ENCODE measurements around the gene ELAVL3.
A peak's percentile ranks its signal among the peaks of the same experiment; 100 is the strongest.

The ELAVL3 gene

GRCh38 chr19:11453468-11454341 lies 27.1 kb downstream of the ELAVL3 start:
- POLR2A ChIA-PET = no interaction called here
- CTCF ChIA-PET = interaction anchor here (2.2 kb wide), 1 partner anchor 29 kb away, joined by 13 read pairs; no protein-coding TSS in a partner anchor
- DNase-seq (ENCODE audit: extremely low spot score) = peak; percentile 60
- TF ChIP-seq, protein P1, sequence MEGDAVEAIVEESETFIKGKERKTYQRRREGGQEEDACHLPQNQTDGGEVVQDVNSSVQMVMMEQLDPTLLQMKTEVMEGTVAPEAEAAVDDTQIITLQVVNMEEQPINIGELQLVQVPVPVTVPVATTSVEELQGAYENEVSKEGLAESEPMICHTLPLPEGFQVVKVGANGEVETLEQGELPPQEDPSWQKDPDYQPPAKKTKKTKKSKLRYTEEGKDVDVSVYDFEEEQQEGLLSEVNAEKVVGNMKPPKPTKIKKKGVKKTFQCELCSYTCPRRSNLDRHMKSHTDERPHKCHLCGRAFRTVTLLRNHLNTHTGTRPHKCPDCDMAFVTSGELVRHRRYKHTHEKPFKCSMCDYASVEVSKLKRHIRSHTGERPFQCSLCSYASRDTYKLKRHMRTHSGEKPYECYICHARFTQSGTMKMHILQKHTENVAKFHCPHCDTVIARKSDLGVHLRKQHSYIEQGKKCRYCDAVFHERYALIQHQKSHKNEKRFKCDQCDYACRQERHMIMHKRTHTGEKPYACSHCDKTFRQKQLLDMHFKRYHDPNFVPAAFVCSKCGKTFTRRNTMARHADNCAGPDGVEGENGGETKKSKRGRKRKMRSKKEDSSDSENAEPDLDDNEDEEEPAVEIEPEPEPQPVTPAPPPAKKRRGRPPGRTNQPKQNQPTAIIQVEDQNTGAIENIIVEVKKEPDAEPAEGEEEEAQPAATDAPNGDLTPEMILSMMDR (IDR thresholded peaks at IDR 0.05; ENCODE audit: control extremely low read depth, extremely low read depth, low read depth, missing control alignments) = peak; percentile 50

- ChIA-PET POLR2A (interaction anchor here (0.8 kb wide), 1 partner anchor 30 kb away, joined by 3 read pairs; no protein-coding TSS in a partner anchor), CTCF (interaction anchor here (0.9 to 2.2 kb wide), 6 partner anchors 9 to 159 kb away, joined by 4 to 13 read pairs (median 7); partner anchors contain the start of genes ODAD3 and PRKCSH)
- no peak for DNase-seq (ENCODE audit: extremely low spot score)
- TF ChIP-seq, protein P1 (IDR thresholded peaks at IDR 0.05; ENCODE audit: control extremely low read depth, extremely low read depth, low read depth, missing control alignments) = peak; percentile 19
Observed at GRCh38 chr19:11452620-11453310, 28.1 kb downstream of the ELAVL3 start.

GRCh38 chr19:11451871-11452619 lies 28.8 kb downstream of the ELAVL3 start:
- ChIA-PET POLR2A (interaction anchor here (0.6 to 0.8 kb wide), 2 partner anchors 30 to 69 kb away, joined by 3 to 5 read pairs; no protein-coding TSS in a partner anchor), CTCF (interaction anchor here (0.8 to 2.2 kb wide), 9 partner anchors 9 to 177 kb away, joined by 3 to 13 read pairs (median 5); partner anchors contain the start of genes ODAD3 and PRKCSH)
- TF ChIP-seq, protein P1 (IDR thresholded peaks at IDR 0.05; ENCODE audit: control extremely low read depth, extremely low read depth, low read depth, missing control alignments) = no peak
- DNase-seq (ENCODE audit: extremely low spot score) = peak; percentile 78

DNA sequence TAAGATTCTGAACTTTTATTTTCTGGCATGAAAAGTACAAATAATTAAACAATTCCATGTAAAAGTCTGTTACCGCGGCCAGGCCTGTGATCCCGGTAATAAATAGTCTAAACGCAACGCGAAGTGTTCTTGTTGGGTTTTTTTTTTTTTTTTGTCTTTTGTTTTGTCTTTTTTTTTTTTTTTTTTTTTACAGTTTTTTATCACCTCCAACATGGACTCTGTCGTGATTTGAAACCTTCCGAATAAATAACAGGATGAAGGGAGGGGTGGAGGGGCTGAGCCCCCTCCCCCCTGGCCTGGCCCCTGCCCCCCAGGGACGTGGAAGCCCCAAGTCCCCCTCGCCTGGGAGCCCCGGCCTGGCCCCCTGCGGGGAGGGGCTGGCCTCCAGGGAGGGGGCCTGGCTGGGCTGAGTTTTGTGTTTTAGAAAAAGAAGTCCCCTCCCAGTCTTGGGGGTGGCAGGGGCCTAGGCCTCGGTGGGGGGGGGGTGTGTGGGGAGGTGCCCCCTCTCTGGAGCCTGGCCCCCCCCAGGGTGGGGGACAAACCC lies 29.4 kb downstream of the ELAVL3 start:
- CTCF ChIA-PET = interaction anchor here (0.8 to 2.2 kb wide), 9 partner anchors 8 to 176 kb away, joined by 3 to 13 read pairs (median 5); partner anchors contain the start of genes ODAD3 and PRKCSH
- POLR2A ChIA-PET = interaction anchor here (0.6 kb wide), 1 partner anchor 68 kb away, joined by 5 read pairs; no protein-coding TSS in a partner anchor
- no peak for DNase-seq (ENCODE audit: extremely low spot score)
- TF ChIP-seq, protein P1 (IDR thresholded peaks at IDR 0.05; ENCODE audit: control extremely low read depth, extremely low read depth, low read depth, missing control alignments) = no peak

DNA sequence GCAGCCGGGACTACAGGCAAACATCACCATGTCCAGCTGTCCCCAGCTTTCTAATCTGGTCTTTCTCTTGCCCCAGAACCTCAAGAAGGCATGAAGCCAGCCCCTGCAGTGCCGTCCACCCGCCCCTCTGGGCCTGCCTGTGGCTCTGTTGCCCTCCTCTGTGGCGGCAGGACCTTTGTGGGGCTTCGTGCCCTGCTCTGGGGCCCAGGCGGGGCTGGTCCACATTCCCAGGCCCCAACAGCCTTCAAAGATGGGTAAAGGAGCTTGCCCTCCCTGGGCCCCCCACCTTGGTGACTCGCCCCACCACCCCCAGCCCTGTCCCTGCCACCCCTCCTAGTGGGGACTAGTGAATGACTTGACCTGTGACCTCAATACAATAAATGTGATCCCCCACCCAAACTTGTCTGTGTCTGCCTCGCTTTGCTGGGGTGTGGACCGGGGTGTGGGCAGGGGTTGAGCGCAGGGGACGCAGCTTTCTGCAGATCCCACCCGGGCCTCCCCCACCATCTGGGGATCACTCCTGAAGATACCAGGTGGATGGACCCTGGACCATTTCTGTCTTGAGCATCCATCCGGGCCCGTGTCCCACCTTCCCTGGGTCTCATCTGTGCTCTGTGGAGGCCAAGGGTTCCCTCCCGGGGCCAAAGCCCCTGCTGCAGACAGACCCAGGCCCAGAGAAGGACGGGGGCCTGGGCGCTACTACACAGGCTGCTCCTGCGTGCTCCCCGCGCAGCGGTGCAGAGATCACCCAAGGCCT lies 30.1 kb downstream of the ELAVL3 start:
- CTCF ChIA-PET = interaction anchor here (0.7 to 1.4 kb wide), 4 partner anchors 16 to 175 kb away, joined by 3 to 6 read pairs (median 3); partner anchors contain the start of gene ODAD3
- POLR2A ChIA-PET = no interaction called here
- DNase-seq (ENCODE audit: extremely low spot score) = peak; percentile 22
- TF ChIP-seq, protein P1 (IDR thresholded peaks at IDR 0.05; ENCODE audit: control extremely low read depth, extremely low read depth, low read depth, missing control alignments) = no peak

Measured in GM10248 (cell line).